Measurements from ENCODE around the gene GH1.

GH1 gene

DNA sequence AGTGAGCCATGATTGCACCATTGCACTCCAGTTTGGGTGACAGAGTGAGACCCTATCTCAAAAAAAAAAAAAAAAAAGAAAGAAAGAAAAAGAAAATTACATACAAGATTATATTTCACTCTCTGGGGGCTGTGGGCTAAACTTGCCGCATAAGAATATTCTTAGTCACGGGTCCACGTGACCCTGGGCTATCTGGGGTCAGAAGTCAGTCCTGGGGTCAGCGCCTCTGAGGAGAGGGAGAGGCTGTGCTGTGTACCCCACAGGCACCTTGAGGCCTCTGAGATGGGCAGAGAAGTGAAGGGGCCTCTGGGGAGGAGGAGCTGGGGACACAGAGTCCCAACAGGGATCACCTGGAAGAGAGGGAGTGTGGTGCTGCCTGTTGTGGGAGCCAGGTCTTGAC is 19.3 kb upstream of the GH1 start:
- Mint-ChIP-seq H3K27ac (no peak overlapping the region), H3K9me3 (no peaks in the 10 kb centered on the region), H3K4me3 (no peak overlapping the region), H3K36me3 (ENCODE audit: low read depth) (no peaks in the 10 kb centered on the region), H3K4me1 (ENCODE audit: low read depth) (peaks cover 12% of the 10 kb centered on the region), H3K27me3 (ENCODE audit: low read depth) (peaks cover 4% of the 10 kb centered on the region)

DNA sequence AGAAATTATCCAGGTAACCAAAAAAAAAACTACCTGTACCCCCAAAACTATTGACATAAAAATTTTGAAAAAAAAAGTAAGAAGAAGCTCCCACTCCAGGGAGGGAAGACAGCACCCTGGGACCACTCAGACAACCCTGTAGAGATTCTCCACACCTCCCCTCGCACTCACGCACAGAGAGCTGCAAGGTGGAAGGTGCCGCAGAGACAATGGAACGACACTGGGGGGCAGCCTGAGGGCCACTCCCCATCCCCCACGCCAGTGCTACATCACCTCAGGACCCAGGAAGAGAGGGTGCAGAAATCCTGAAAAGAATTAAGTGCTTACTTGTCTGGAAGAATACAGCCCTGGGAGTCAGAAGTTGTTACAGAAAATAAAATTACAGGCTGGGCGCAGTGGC is 18.7 kb upstream of the GH1 start:
- Mint-ChIP-seq H3K27ac (no peak overlapping the region), H3K4me1 (ENCODE audit: low read depth) (peaks cover 12% of the 10 kb centered on the region), H3K9me3 (no peaks in the 10 kb centered on the region), H3K4me3 (no peak overlapping the region), H3K36me3 (ENCODE audit: low read depth) (no peaks in the 10 kb centered on the region), H3K27me3 (ENCODE audit: low read depth) (peaks cover 4% of the 10 kb centered on the region)

DNA sequence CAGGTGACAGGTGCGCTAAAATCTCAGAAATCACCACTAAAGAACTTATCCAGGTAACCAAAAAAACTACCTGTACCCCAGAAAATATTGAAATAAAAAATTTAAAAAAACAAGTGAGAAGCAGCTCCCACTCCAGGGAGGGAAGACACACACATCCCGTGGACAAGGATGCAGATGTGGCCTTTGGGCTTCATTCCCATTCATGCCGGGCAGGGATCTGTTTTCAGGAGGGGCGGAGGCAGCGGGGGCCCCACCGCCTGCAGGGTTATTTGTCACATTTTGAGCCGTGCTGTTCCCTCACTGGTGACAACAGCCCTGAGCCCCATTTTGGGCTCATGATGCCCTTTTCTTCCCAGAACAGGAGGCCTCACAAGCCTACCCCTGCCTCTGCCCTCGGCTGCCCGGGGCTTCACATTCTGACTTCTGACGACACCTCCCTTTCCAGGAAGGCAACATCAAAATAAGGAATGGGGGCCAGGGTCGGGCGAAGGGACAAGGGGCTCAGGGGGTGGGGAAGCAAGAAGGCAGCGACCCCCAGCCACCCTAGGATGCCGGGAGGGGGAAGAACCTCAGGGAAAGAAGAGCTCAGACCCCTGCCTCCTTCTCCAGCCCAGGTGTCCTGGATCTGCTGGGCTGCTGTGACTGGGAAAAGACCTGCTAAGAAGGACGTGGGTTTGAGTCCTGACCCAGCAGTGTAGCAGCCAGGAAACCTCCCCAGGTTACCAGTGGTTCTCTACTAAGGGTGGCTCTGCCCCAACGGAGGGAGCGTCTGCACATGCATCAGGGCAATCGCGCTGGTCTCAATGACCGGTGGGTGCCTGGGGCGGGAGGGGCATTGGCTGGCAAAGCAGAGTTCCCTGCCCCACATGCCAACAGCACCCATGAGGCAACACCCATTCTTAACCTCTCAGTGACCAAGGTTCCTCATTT is 15.8 kb upstream of the GH1 start:
- H3K9me3 Mint-ChIP-seq, result no peaks in the 10 kb centered on the region
- no peak overlapping the region for H3K27ac Mint-ChIP-seq
- H3K4me1 Mint-ChIP-seq (ENCODE audit: low read depth), result peaks cover 22% of the 10 kb centered on the region
- peaks cover 5% of the 10 kb centered on the region for H3K36me3 Mint-ChIP-seq (ENCODE audit: low read depth)
- no peak overlapping the region for H3K4me3 Mint-ChIP-seq
- H3K27me3 Mint-ChIP-seq (ENCODE audit: low read depth), result peaks cover 4% of the 10 kb centered on the region

DNA sequence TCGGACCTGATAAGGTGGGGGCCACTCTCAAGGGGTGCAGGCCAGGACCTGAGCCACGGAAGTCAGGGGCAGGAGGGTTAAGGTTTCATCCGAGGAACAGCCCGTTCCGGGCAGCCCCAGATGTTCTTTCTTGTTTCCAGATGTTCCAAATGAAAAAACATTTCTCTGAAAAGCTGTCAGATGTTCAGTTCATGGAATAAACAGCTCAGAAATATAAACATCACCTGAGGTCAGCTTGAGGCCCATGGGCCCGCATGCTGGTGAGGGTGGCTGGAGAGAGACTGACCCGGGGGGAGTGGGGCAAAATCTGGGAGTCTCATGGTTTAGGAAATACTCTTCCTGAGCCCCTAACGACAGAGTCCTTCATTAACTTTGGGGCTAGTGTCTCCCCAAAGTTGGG is 15.0 kb upstream of the GH1 start:
- Mint-ChIP-seq H3K27me3 (ENCODE audit: low read depth) (peaks cover 4% of the 10 kb centered on the region), H3K4me3 (no peak overlapping the region), H3K27ac (no peak overlapping the region), H3K9me3 (no peaks in the 10 kb centered on the region), H3K4me1 (ENCODE audit: low read depth) (peaks cover 15% of the 10 kb centered on the region), H3K36me3 (ENCODE audit: low read depth) (peaks cover 9% of the 10 kb centered on the region)

DNA sequence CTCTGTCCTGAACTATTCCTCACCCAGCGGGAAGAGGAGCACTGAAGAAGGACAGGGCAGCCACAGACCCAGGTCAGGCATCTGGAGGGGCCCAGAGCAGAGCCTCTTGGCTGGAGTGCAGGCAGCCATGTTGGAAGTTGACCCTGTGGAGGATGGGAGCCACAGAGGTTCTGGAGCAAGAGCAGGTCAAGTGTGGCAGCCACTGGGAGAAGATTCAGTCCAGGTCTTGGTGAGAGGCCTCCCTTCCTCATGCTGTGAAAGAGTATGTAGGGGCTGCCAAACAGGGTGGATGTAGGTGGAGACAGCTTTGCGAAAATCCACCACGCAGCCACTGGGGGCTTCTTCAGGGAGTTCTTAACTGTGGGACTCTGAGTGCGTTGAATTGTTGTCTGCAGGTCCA is 14.1 kb upstream of the GH1 start:
- Mint-ChIP-seq H3K27ac (peak overlapping the region; percentile 65), H3K27me3 (ENCODE audit: low read depth) (peaks cover 4% of the 10 kb centered on the region), H3K4me1 (ENCODE audit: low read depth) (peaks cover 12% of the 10 kb centered on the region), H3K4me3 (peak overlapping the region; percentile 94), H3K36me3 (ENCODE audit: low read depth) (peaks cover 12% of the 10 kb centered on the region), H3K9me3 (no peaks in the 10 kb centered on the region)

DNA sequence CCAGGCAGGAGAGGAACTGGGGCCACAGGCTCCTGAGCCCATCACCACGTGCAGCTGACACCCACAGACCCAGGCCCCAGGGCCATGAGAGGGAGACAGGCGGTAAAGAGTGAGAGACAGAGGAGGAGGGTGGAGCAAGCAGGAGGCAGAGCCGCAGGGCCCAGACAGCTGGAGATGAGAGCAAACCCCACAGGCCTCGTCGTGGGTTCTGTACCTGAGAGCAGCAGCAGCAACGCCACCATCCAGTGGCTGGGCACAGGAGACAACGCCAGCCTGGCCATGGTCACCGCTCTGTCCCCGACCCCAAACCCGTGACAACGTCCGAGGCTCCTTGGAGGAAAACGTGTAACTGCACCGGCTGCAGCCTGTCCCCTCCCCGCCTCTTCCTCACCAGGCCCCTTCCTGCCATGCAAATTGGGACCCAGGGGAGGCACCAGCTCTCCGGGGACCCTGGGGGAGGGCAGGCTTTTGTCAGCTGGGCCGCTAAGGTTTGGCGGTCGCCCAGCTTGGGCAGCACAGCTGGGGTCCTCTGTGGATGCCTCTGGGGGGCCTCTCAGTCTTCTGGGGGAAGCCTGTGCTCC is 13.4 kb upstream of the GH1 start, which contains the start of gene CD79B:
Gene CD79B (minus strand): TSS at position 351 of the 581 bp plus-strand sequence. CDS start 70 bp downstream, at position 281.
- Mint-ChIP-seq H3K27ac (peak within 1 kb of the TSS; percentile 91), H3K36me3 (ENCODE audit: low read depth) (peaks cover 12% of the 10 kb centered on the region), H3K4me1 (ENCODE audit: low read depth) (peaks cover 12% of the 10 kb centered on the region), H3K4me3 (peak within 1 kb of the TSS; percentile 94), H3K9me3 (no peaks in the 10 kb centered on the region), H3K27me3 (ENCODE audit: low read depth) (peaks cover 4% of the 10 kb centered on the region)

DNA sequence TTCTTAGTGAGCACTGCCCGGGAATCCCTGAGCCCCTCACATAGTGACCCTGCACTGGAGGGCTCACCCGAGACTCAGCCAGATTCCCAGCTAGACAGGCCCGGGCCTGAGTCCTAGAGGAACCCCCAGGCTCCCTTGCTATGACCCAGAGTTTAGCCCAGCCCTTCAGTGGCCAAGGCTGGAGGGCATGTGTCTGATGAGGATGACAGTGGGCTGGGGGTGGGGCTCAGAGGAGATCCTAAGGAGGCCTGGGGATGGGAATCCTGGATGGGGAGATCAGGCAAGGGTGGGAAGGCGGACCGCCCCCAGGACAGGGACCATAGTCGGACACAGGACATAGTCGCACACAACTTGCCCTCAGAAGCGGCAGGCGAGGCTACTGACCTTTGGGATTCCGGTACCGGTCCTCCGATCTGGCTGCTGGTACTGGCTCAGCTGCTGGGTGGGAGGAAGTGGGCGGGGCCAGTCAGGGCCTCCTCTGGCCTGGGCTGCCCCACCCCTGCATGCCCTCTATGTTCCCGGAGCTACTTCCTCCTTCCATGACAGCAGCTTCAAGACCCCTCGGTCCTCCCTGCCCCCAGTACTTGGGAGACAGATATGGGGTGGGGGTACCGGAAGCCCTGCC is 12.4 kb upstream of the GH1 start:
- H3K27ac Mint-ChIP-seq, result peak overlapping the region; percentile 81
- peaks cover 12% of the 10 kb centered on the region for H3K36me3 Mint-ChIP-seq (ENCODE audit: low read depth)
- H3K4me1 Mint-ChIP-seq (ENCODE audit: low read depth), result peaks cover 12% of the 10 kb centered on the region
- H3K4me3 Mint-ChIP-seq, result peak overlapping the region; percentile 94
- H3K9me3 Mint-ChIP-seq, result no peaks in the 10 kb centered on the region
- H3K27me3 Mint-ChIP-seq (ENCODE audit: low read depth), result peaks cover 2% of the 10 kb centered on the region

DNA sequence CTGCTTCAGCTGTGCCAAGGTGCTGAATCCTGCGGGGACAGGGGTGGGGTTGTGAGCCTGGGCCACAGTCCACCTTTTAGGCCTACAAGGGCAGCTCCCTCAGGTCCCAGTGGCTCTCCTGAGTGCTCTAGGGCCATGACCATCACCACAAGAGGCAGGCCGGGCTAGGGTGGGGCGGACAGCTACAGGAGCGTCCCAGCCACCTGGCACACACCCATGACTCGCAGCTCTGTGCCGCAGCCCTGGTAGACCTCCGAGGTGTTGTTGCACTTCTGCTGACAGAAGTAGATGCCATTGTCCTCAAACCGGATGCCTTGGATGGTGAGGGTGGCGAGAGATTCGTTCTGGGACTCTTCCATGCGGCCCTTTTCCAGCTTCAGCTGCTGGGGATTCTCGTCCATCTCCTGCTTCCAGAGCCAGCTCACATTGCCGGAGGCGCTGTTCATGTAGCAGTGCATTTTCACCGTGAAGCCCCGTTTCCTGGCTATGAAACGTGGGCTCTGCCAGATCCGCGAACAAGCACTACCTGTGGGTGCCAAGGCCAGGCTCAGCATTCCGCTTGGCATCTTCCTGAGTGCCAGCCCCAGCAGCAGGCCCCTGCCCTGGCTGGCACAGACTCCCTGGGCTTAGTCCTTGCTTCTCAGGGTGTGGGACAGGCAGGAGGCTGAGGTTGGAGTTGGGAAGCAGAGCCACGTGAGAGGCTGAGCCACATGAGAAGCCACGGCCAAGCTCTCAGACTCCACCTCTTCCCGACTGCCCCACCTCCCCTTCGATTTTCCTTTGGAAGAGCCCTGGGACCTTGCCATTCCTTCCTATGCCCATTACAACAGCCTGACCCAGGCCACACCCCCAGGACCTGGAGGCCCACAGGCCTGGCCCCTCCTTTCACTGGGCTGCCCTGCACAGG is 11.5 kb upstream of the GH1 start:
- Mint-ChIP-seq H3K4me1 (ENCODE audit: low read depth) (peaks cover 12% of the 10 kb centered on the region), H3K9me3 (no peaks in the 10 kb centered on the region), H3K36me3 (ENCODE audit: low read depth) (peaks cover 12% of the 10 kb centered on the region), H3K4me3 (peak overlapping the region; percentile 94), H3K27ac (peak overlapping the region; percentile 81), H3K27me3 (ENCODE audit: low read depth) (no peaks in the 10 kb centered on the region)

DNA sequence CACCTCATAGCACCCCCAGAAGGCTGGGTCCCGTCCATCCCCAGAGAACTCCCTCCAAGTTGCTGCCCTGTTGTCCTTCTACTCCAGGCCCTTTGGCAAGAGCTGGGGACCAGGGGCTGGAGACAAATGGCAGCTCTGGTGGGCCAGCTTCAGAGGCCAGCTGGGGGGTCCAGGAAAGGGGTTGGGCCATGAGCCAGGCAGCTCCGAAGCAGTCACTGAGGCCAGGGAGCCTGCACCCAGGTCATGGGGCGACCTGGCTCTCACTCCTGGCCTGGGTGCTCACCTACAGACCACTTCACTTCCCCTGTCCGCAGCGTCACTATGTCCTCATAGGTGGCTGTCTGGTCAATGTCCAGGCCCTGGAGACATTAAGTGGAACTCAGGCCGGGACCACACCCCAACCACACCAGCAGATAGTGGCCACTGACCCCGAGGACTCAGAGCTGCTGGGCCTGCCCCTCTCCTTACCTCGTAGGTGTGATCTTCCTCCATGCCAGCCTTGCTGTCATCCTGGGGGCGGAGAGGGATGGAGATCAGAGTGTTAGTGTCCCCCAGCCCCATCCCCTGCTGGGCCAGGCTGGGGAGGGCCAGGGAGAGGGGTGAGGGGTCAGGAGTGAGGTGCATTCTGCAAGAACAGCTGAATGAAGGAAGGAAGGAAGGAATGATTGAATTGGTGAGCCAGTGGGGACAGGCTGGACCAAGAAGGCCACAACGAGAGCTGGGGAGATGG is 10.5 kb upstream of the GH1 start:
- Mint-ChIP-seq H3K9me3 (no peaks in the 10 kb centered on the region), H3K4me1 (ENCODE audit: low read depth) (peaks cover 12% of the 10 kb centered on the region), H3K36me3 (ENCODE audit: low read depth) (peaks cover 12% of the 10 kb centered on the region), H3K27ac (peak overlapping the region; percentile 68), H3K4me3 (no peak overlapping the region), H3K27me3 (ENCODE audit: low read depth) (no peaks in the 10 kb centered on the region)

DNA sequence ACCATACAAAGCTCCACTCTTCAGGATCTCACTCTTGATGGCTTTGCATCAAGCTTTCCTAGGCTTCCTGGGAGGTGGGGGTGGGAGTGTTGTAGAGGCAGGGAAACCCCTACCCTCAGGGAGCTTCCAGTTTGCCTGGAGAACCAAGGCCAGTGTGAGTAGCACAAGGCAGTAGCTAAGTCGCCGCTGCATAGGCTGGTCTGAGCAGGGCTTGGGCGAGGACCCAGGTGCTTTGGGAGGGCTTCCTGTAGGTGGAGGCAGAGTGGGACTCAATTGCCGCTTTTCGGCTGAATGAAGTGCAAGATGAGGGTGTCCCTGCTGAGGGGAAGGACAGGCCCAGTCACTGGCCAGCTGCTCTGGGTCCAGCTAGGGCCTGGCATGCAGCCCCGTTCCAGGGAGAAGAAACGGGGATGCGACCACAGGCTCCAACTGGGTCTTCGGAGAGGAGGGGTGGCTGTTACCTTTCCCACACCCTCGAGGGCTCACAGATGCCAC is 9.6 kb upstream of the GH1 start:
- no peak overlapping the region for H3K27ac Mint-ChIP-seq
- H3K27me3 Mint-ChIP-seq (ENCODE audit: low read depth), result no peaks in the 10 kb centered on the region
- H3K36me3 Mint-ChIP-seq (ENCODE audit: low read depth), result peaks cover 12% of the 10 kb centered on the region
- no peak overlapping the region for H3K4me3 Mint-ChIP-seq
- H3K4me1 Mint-ChIP-seq (ENCODE audit: low read depth), result peaks cover 12% of the 10 kb centered on the region
- no peaks in the 10 kb centered on the region for H3K9me3 Mint-ChIP-seq

DNA sequence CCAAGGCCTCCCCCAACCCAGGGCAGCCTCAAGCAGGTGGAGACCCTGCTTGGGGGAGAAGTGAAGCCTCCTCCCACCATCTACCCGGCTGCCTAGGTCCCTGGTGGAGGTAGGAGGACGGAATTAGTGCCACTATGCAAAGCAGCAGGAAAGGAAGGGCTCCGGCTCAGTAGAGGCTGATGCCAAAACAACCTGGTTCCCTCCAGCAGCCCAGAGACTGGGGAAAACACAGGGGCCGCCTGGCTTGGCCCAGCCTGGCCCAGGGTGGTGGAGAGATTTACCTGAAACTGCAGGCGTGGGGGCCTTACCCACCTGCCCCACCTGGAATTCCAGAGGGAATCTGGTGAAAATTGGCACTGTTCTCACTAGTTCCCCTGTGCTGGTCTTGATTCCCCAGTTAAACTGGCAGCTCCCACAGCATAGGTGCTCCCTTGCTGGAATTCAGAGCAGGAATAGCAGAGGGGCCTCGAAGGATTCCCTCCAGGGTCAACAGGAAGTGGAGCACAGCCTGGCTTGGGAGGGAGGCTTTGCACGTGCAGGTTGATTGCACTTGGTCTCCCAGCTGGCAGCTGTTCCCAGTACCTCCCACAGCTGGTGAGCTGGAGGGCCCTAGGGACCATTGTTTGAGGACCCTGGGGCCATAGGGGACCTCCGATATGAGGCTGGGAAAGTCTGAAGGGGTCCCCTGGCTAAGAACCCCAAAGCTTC is 9.0 kb upstream of the GH1 start:
- Mint-ChIP-seq H3K4me3 (no peak overlapping the region), H3K36me3 (ENCODE audit: low read depth) (peaks cover 12% of the 10 kb centered on the region), H3K27me3 (ENCODE audit: low read depth) (no peaks in the 10 kb centered on the region), H3K27ac (no peak overlapping the region), H3K4me1 (ENCODE audit: low read depth) (peaks cover 12% of the 10 kb centered on the region), H3K9me3 (no peaks in the 10 kb centered on the region)

DNA sequence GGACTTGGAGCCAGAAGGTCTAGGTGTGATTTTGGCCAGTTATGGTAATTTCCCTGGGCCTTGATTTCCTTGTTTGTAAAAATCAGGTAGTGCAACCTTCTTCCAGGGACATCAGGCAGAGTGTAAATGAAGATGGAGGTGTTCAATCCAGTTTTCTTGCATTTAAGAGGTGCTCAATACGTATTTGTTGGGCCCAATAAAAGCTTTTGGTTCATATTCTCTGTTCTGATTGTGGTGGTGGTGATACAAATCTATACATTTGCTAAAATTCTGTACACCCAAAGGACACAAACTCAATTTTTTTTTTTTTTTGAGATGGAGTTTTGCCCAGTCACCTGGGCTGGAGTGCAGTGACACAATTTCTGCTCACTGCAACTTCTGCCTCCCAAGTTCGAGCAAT is 7.5 kb upstream of the GH1 start:
- peaks cover 5% of the 10 kb centered on the region for H3K4me1 Mint-ChIP-seq (ENCODE audit: low read depth)
- H3K27me3 Mint-ChIP-seq (ENCODE audit: low read depth), result no peaks in the 10 kb centered on the region
- no peak overlapping the region for H3K4me3 Mint-ChIP-seq
- peaks cover 12% of the 10 kb centered on the region for H3K36me3 Mint-ChIP-seq (ENCODE audit: low read depth)
- no peaks in the 10 kb centered on the region for H3K9me3 Mint-ChIP-seq
- H3K27ac Mint-ChIP-seq, result no peak overlapping the region

DNA sequence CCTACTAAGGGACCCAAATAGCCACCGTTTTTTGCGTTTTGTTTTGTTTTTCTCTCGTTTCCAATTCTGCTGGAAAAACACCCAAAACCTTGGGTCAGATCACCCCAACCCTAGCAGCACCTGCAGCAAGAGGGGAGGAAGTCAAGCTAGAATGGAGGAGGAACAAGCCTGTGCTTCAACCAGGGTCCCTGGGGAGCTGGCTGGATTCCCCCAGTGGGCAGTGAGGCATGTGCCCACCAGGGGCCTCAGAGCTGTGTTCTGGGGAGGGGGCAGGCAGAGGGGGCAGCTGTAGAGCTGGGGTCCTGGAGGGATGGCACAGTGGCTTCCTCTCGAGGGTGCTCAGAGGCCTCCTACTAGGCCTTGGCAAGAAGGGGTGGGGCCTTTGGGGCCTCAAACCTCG is 7.0 kb upstream of the GH1 start:
- H3K4me3 Mint-ChIP-seq, result no peak overlapping the region
- no peak overlapping the region for H3K27ac Mint-ChIP-seq
- peaks cover under 1% of the 10 kb centered on the region for H3K4me1 Mint-ChIP-seq (ENCODE audit: low read depth)
- peaks cover 9% of the 10 kb centered on the region for H3K36me3 Mint-ChIP-seq (ENCODE audit: low read depth)
- H3K9me3 Mint-ChIP-seq, result no peaks in the 10 kb centered on the region
- H3K27me3 Mint-ChIP-seq (ENCODE audit: low read depth), result no peaks in the 10 kb centered on the region

Data from T-helper 1 cell treated with Interleukin-12 subunit alpha and Interleukin-12 subunit beta and Interleukin-4 antibody, amounts not matched to agents 30 μg/mL and 1 μg/mL, for 36 hours (primary cell).